ENCODE results near the gene PANK4.
"Not testable (repeated sequence)": the region's sequence is repeated elsewhere in the genome, so short reads cannot be mapped to it uniquely, and the experiment has no call there.

Gene PANK4

GRCh38 chr1:2549367-2550029 lies 23.1 kb upstream of the PANK4 start:
- H3K4me3 Mint-ChIP-seq; H3K27me3 Mint-ChIP-seq (ENCODE audit: low read depth); H3K9me3 Mint-ChIP-seq; H3K36me3 Mint-ChIP-seq (ENCODE audit: low read depth); H3K4me1 Mint-ChIP-seq; H3K27ac Mint-ChIP-seq: not testable (repeated sequence)

- TF ChIP-seq, protein P1, sequence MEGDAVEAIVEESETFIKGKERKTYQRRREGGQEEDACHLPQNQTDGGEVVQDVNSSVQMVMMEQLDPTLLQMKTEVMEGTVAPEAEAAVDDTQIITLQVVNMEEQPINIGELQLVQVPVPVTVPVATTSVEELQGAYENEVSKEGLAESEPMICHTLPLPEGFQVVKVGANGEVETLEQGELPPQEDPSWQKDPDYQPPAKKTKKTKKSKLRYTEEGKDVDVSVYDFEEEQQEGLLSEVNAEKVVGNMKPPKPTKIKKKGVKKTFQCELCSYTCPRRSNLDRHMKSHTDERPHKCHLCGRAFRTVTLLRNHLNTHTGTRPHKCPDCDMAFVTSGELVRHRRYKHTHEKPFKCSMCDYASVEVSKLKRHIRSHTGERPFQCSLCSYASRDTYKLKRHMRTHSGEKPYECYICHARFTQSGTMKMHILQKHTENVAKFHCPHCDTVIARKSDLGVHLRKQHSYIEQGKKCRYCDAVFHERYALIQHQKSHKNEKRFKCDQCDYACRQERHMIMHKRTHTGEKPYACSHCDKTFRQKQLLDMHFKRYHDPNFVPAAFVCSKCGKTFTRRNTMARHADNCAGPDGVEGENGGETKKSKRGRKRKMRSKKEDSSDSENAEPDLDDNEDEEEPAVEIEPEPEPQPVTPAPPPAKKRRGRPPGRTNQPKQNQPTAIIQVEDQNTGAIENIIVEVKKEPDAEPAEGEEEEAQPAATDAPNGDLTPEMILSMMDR (IDR thresholded peaks at IDR 0.05; ENCODE audit: unreplicated experiment in 3 of 3), result peak; percentile 88 to 92 (median 89)
- peak overlapping the region in 1 of 3 experiments; percentile 14 for H3K4me3 Mint-ChIP-seq
- peak overlapping the region in 2 of 3 experiments; percentile 62 to 86 for H3K27ac Mint-ChIP-seq
- peaks cover 4% of the 10 kb centered on the region for H3K27me3 Mint-ChIP-seq (ENCODE audit: low read depth)
- H3K4me1 Mint-ChIP-seq, result no peaks in the 10 kb centered on the region
- H3K9me3 Mint-ChIP-seq, result no peaks in the 10 kb centered on the region
- H3K36me3 Mint-ChIP-seq (ENCODE audit: low read depth), result no peaks in the 10 kb centered on the region
These were observed 21.7 kb upstream of the PANK4 start for GRCh38 chr1:2548068-2548589.

- peaks cover 4% of the 10 kb centered on the region for H3K27me3 Mint-ChIP-seq (ENCODE audit: low read depth)
- no peaks in the 10 kb centered on the region for H3K36me3 Mint-ChIP-seq (ENCODE audit: low read depth)
- peak overlapping the region in 2 of 3 experiments; percentile 48 to 79 for H3K4me3 Mint-ChIP-seq
- no peaks in the 10 kb centered on the region for H3K4me1 Mint-ChIP-seq
- peak overlapping the region; percentile 23 to 72 (median 62) for H3K27ac Mint-ChIP-seq
- no peaks in the 10 kb centered on the region for H3K9me3 Mint-ChIP-seq
- TF ChIP-seq, protein P1 (IDR thresholded peaks at IDR 0.05; ENCODE audit: unreplicated experiment in 3 of 3), result no peak
These were observed 21.0 kb upstream of the PANK4 start for GRCh38 chr1:2547210-2548067.

- Mint-ChIP-seq H3K4me3 (peak overlapping the region; percentile 73 to 82 (median 79)), H3K9me3 (no peaks in the 10 kb centered on the region), H3K4me1 (no peaks in the 10 kb centered on the region), H3K27me3 (ENCODE audit: low read depth) (peaks cover 4% of the 10 kb centered on the region), H3K36me3 (ENCODE audit: low read depth) (no peaks in the 10 kb centered on the region), H3K27ac (peak overlapping the region in 2 of 3 experiments; percentile 23 to 72)
- TF ChIP-seq, protein P1 (IDR thresholded peaks at IDR 0.05; ENCODE audit: unreplicated experiment in 3 of 3), result peak in 1 of 3 experiments; percentile 8
These were observed 20.3 kb upstream of the PANK4 start for GRCh38 chr1:2546515-2547209.

GRCh38 chr1:2545754-2546514 lies 19.5 kb upstream of the PANK4 start:
- H3K36me3 Mint-ChIP-seq (ENCODE audit: low read depth), result no peaks in the 10 kb centered on the region
- H3K9me3 Mint-ChIP-seq, result no peaks in the 10 kb centered on the region
- TF ChIP-seq, protein P1 (IDR thresholded peaks at IDR 0.05; ENCODE audit: unreplicated experiment in 3 of 3), result no peak
- H3K4me3 Mint-ChIP-seq, result peak overlapping the region in 1 of 3 experiments; percentile 79
- peaks cover 7% of the 10 kb centered on the region for H3K4me1 Mint-ChIP-seq
- H3K27ac Mint-ChIP-seq, result no peak overlapping the region
- H3K27me3 Mint-ChIP-seq (ENCODE audit: low read depth), result peaks cover 4% of the 10 kb centered on the region
